DOHH2 (cell line): ENCODE results near the gene TOP2A.

ENCODE experiments used
- H3F3A ChIP-seq: fragments of 200-600 bp; sonication (generic), shearing (Covaris generic); 2 replicates; pipeline ENCODE4 v1.6.0; 2016; ENCODE audit warnings: antibody characterized with exemption, mild to moderate bottlenecking; ENCODE audit not compliant: control insufficient read depth, insufficient read depth
- H3K27ac ChIP-seq: fragments of 200-600 bp; sonication (generic); 2 replicates; pipeline ENCODE4 v1.5.1; 2014; ENCODE audit warnings: low read depth, mild to moderate bottlenecking, low read length, moderate library complexity
- H3K27me3 ChIP-seq: fragments of 200-600 bp; sonication (generic); 2 replicates; pipeline ENCODE4 v1.6.1; 2014; ENCODE audit warnings: mild to moderate bottlenecking, low read length, mixed read lengths; ENCODE audit not compliant: control insufficient read depth
- H3K36me3 ChIP-seq: fragments of 200-600 bp; sonication (generic); 2 replicates; pipeline ENCODE4 v1.6.1; 2014; ENCODE audit warnings: mild to moderate bottlenecking, low read length, moderate library complexity, mixed read lengths; ENCODE audit not compliant: control insufficient read depth
- H3K4me1 ChIP-seq: fragments of 200-600 bp; sonication (generic); 2 replicates; pipeline ENCODE4 v1.6.1; 2014; ENCODE audit warnings: mild to moderate bottlenecking, low read length, mixed read lengths; ENCODE audit not compliant: control insufficient read depth
- H3K4me2 ChIP-seq: fragments of 200-600 bp; sonication (generic); 2 replicates; pipeline ENCODE4 v1.6.0; 2014; ENCODE audit warnings: mild to moderate bottlenecking, low read length, moderate library complexity
- H3K4me3 ChIP-seq: fragments of 200-600 bp; sonication (generic); 2 replicates; pipeline ENCODE4 v1.5.1; 2014; ENCODE audit warnings: mild to moderate bottlenecking, low read length, mixed read lengths
- H3K79me2 ChIP-seq: fragments of 200-600 bp; sonication (generic); 2 replicates; pipeline ENCODE4 v1.6.1; 2014; ENCODE audit warnings: mild to moderate bottlenecking, low read length, mixed read lengths; ENCODE audit not compliant: control insufficient read depth
- H3K9me2 ChIP-seq: fragments of 200-600 bp; sonication (generic); replicated peaks from 2 replicates; pipeline ENCODE4 v1.6.1; 2014; ENCODE audit warnings: mild to moderate bottlenecking, low read length, mixed read lengths; ENCODE audit not compliant: control insufficient read depth
- H3K9me3 ChIP-seq: fragments of 200-600 bp; sonication (generic); 2 replicates; pipeline ENCODE4 v1.6.1; 2014; ENCODE audit warnings: antibody characterized with exemption, low read length, mixed read lengths; ENCODE audit not compliant: control insufficient read depth, insufficient read depth
- H4K20me1 ChIP-seq: fragments of 200-600 bp; sonication (generic); 2 replicates; pipeline ENCODE4 v1.6.0; 2014; ENCODE audit warnings: low read depth, mild to moderate bottlenecking, antibody characterized with exemption, low read length, moderate library complexity; ENCODE audit not compliant: control insufficient read depth, insufficient read depth
- CTCF ChIP-seq: fragments of 200-600 bp; sonication (generic); IDR thresholded peaks from one replicate; pipeline ENCODE4 v1.5.1; 2014; ENCODE audit warnings: antibody characterized with exemption, mild to moderate bottlenecking, low read depth, low read length; ENCODE audit not compliant: poor library complexity, severe bottlenecking
- EZH2phosphoT487 ChIP-seq: fragments of 200-600 bp; sonication (generic); IDR thresholded peaks from 2 replicates; pipeline ENCODE4 v1.6.1; 2017; ENCODE audit warnings: borderline replicate concordance, mild to moderate bottlenecking, antibody characterized with exemption, low read length, moderate library complexity, mixed read lengths

The TOP2A gene

GRCh38 chr17:40345994-40346764 lies 71.5 kb downstream of the TOP2A start:
- H3K4me3 ChIP-seq, result peak overlapping the region; percentile 55; the same call in 1 of the 2 replicates
- no peak overlapping the region for H3K27ac ChIP-seq

GRCh38 chr17:40345161-40345993 lies 72.3 kb downstream of the TOP2A start:
- no peaks in the 10 kb centered on the region for H3K9me2 ChIP-seq
- no peak for TF ChIP-seq EZH2phosphoT487
- TF ChIP-seq CTCF, result no peak
- H3K27me3 ChIP-seq, result peaks cover 11% of the 10 kb centered on the region
- H3K79me2 ChIP-seq, result peaks cover 11% of the 10 kb centered on the region; the same call in 1 of the 2 replicates
- H3K4me3 ChIP-seq, result peak overlapping the region; percentile 55
- no peaks in the 10 kb centered on the region for H3K9me3 ChIP-seq
- peaks cover 6% of the 10 kb centered on the region for H4K20me1 ChIP-seq
- H3K4me2 ChIP-seq, result peak overlapping the region; percentile 75
- peaks cover 12% of the 10 kb centered on the region for H3F3A ChIP-seq
- H3K4me1 ChIP-seq, result peaks cover 79% of the 10 kb centered on the region
- peaks cover 4% of the 10 kb centered on the region; the same call in 1 of the 2 replicates for H3K36me3 ChIP-seq
- no peak overlapping the region for H3K27ac ChIP-seq

More at GRCh38 chr17:40345994-40346764, 71.5 kb downstream of the TOP2A start:
- peaks cover 11% of the 10 kb centered on the region; the same call in 1 of the 2 replicates for H3K79me2 ChIP-seq
- H3F3A ChIP-seq, result peaks cover 8% of the 10 kb centered on the region; the same call in 1 of the 2 replicates
- H4K20me1 ChIP-seq, result peaks cover 6% of the 10 kb centered on the region
- H3K9me2 ChIP-seq, result no peaks in the 10 kb centered on the region
- peaks cover 4% of the 10 kb centered on the region; the same call in 1 of the 2 replicates for H3K36me3 ChIP-seq
- peaks cover 71% of the 10 kb centered on the region for H3K4me1 ChIP-seq
- H3K27me3 ChIP-seq, result peaks cover 11% of the 10 kb centered on the region
- H3K9me3 ChIP-seq, result no peaks in the 10 kb centered on the region
- peak overlapping the region; percentile 75 for H3K4me2 ChIP-seq
- no peak for TF ChIP-seq CTCF
- TF ChIP-seq EZH2phosphoT487, result no peak

GRCh38 chr17:40344421-40345160 lies 73.1 kb downstream of the TOP2A start:
- H3K27ac ChIP-seq, result no peak overlapping the region
- H3K36me3 ChIP-seq, result peaks cover 10% of the 10 kb centered on the region
- peaks cover 11% of the 10 kb centered on the region; the same call in 1 of the 2 replicates for H3K79me2 ChIP-seq
- H3K9me3 ChIP-seq, result no peaks in the 10 kb centered on the region
- H3K4me2 ChIP-seq, result peak overlapping the region; percentile 75
- no peaks in the 10 kb centered on the region for H3K9me2 ChIP-seq
- peak overlapping the region; percentile 55 for H3K4me3 ChIP-seq
- peaks cover 87% of the 10 kb centered on the region for H3K4me1 ChIP-seq
- no peak for TF ChIP-seq CTCF
- TF ChIP-seq EZH2phosphoT487, result no peak
- peaks cover 15% of the 10 kb centered on the region for H3F3A ChIP-seq
- peaks cover 12% of the 10 kb centered on the region for H4K20me1 ChIP-seq
- peaks cover 11% of the 10 kb centered on the region for H3K27me3 ChIP-seq
